NCI-H146 treated with DMSO at 0.1 percent for 48 hours (cell line): Measurements from ENCODE around the gene P2RX7.
"Not testable (repeated sequence)": the region's sequence is repeated elsewhere in the genome, so short reads cannot be mapped to it uniquely, and the experiment has no call there.

Experiments used
- DNase-seq: peaks from one replicate; lab custom pipeline; 2025; ENCODE audit not compliant: unreplicated experiment; lab: John Stamatoyannopoulos, UW

Gene P2RX7

GRCh38 chr12:121226871-121227270, 94.2 kb downstream of the P2RX7 start:
- DNase-seq = not testable (repeated sequence)

DNA sequence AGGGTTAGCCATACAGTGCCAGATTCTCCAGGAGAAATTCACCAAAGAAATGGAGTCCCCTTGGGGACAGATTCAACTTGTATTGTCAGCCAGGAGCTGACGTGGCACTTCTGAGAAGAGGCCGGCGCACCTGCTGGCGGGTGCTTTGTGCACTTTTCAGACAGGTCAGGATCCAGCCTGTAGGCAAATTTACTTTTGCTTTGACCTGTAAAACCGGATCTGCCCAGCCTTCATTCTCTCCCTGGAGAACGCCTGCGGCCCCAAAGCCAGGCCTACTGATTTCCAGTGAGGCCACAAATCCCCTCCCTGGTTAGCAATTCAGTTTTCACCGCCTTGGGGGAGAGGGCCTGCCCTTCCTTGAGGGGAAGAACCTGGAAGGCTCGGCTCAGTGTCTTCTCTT, 94.6 kb downstream of the P2RX7 start:
- DNase-seq = peak; percentile 88

GRCh38 chr12:121228919-121229665, 96.4 kb downstream of the P2RX7 start:
- DNase-seq = no peak

- peak; percentile 32 for DNase-seq
These were observed 97.3 kb downstream of the P2RX7 start for GRCh38 chr12:121229826-121230537.

GRCh38 chr12:121230538-121230907, 97.8 kb downstream of the P2RX7 start:
- DNase-seq = no peak

- DNase-seq = no peak
These were observed 99.5 kb downstream of the P2RX7 start for GRCh38 chr12:121232163-121232562.

DNA sequence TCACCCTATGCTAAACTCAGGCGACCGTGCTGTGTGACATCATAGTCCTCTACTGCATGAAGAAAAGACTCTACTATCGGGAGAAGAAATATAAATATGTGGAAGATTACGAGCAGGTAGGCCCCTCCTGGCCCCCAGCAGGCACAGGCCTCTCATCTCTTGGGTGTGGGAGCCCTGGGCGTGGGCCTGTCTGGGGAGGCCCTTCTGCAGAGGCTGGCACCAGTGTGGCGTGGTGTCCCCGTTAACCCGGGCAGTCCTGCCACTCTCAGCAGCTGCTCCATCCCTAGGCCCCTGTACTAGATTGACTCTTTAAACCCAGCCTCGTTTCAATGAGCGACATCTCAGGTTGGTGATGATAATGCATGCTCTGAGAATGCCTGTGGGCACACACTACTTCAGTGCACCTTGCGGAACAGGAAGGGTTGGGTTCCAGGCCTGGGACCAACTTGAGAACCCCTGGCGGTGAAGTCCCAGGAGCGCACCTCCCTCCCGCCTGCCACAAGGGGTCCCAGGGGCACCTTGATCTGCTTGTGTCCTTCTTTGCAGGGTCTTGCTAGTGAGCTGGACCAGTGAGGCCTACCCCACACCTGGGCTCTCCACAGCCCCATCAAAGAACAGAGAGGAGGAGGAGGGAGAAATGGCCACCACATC, 100.4 kb downstream of the P2RX7 start:
- no peak for DNase-seq

DNA sequence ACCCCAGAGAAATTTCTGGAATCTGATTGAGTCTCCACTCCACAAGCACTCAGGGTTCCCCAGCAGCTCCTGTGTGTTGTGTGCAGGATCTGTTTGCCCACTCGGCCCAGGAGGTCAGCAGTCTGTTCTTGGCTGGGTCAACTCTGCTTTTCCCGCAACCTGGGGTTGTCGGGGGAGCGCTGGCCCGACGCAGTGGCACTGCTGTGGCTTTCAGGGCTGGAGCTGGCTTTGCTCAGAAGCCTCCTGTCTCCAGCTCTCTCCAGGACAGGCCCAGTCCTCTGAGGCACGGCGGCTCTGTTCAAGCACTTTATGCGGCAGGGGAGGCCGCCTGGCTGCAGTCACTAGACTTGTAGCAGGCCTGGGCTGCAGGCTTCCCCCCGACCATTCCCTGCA, 100.9 kb downstream of the P2RX7 start:
- DNase-seq = no peak

DNA sequence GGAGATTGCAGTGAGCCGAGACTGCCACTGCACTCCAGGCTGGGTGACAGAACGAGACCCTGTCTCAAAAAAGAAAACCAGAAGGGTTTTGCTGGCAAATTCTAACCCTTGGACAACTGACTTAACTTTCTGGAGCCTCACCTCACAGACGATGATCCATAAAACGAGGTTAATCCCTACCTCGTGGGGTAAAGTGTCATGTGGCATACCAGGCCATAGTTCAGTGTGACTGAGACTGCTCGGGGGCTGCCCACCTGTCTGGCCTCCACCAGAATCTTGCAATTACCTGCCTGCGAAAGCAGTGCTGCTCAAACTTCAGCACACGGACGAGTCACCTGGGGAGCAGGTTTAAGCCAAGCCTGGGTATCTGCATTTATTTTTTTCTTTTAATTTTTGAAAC, 104.1 kb downstream of the P2RX7 start:
- DNase-seq = no peak

DNA sequence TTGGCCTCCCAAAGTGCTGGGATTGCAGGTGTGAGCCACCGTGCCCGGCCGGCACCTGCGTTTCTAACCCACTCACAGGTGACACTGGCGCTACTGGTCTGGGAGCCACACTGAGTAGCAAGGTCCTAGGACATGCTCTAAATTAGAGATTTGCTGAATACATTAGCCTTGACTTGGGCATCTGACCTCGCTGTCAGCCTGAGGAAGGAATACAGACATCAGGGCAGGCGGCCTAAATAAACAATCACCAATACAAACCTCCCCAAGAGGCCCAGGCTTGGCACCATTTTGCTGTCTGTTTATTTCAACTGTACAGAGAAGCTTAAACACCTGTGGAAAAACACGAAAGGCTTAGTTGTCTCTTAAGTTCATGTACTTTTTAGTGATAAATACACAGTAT, 104.7 kb downstream of the P2RX7 start:
- no peak for DNase-seq
